GM10847 (cell line): ENCODE results near the gene IL17REL.

Experiments
- POLR2A ChIP-seq: IDR thresholded peaks from 2 replicates; pipeline ENCODE4 v1.6.1; 2011; ENCODE audit not compliant: insufficient read length; ENCODE audit errors: extremely low read depth

Gene IL17REL

GRCh38 chr22:49972163-49973017, 40.2 kb downstream of the IL17REL start:
- TF ChIP-seq POLR2A: no peak

- no peak for TF ChIP-seq POLR2A
Measured at GRCh38 chr22:49971232-49972162, 41.1 kb downstream of the IL17REL start.

DNA sequence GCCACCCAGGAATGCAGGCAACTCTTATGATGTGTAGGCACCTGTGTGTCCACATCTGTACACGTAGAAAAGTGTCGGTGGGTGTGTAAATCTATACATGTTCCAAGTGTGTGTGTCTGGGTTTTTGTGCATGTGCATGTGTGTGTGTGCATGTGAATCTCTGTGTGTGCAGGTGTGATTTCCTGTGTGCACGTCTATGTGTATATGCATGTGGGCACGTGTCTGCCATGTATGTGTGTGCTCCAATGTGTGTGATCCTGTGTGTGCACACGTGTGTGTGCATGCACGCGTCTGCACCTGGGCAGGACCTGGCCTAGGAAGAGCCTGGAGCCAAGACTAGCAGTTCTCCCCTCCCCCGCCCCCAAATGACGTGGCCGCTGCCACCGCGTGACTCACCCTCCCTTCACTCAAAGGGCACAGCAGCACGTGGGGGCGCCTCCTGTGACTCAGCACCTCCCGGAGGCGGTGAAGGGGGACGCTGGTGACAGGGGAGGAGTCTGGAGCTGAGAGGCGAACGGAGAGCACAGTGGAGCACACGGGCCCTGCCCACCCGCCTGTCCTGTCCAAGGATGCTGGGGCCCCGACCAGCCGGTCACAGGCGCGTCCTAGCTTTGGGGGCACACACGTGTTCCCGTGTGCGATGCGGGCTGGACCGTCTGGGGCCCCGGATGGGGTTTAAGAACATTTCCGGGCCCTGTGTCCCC, 41.9 kb downstream of the IL17REL start:
- peak; percentile 69 for TF ChIP-seq POLR2A

GRCh38 chr22:49969751-49970527, 42.6 kb downstream of the IL17REL start:
- no peak for TF ChIP-seq POLR2A

- TF ChIP-seq POLR2A: no peak
Measured at GRCh38 chr22:49968831-49969661, 43.5 kb downstream of the IL17REL start.

DNA sequence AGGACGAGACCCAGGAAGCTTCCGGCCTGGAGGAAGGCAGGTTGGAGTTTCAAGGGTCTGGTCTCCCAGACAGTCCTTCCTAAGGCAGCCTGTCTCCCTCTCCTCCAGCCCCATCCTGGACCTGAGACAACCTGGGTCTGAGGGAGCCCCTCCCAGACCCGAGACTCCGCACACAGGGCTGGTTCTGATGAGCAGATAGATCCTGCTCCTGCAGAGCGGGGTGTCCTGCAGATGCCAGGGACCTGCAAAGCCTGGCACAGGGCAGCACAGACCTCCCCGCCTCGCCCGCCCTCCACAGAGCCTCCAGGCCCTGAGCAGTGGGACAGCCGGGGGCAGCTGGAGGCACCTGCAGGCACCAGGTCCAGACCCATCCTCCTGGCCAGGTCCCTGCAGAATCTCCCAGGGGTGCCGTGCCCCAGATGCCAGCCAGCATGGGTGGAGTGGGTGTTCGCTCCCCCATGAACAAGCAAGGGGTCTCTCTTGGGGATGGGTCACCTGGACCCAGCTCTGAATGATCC, 44.2 kb downstream of the IL17REL start:
- TF ChIP-seq POLR2A: no peak

- no peak for TF ChIP-seq POLR2A
Measured at GRCh38 chr22:49967706-49968208, 44.8 kb downstream of the IL17REL start.

- no peak for TF ChIP-seq POLR2A
Measured at GRCh38 chr22:49966774-49967705, 45.5 kb downstream of the IL17REL start.

GRCh38 chr22:49966041-49966773, 46.4 kb downstream of the IL17REL start:
- no peak for TF ChIP-seq POLR2A

DNA sequence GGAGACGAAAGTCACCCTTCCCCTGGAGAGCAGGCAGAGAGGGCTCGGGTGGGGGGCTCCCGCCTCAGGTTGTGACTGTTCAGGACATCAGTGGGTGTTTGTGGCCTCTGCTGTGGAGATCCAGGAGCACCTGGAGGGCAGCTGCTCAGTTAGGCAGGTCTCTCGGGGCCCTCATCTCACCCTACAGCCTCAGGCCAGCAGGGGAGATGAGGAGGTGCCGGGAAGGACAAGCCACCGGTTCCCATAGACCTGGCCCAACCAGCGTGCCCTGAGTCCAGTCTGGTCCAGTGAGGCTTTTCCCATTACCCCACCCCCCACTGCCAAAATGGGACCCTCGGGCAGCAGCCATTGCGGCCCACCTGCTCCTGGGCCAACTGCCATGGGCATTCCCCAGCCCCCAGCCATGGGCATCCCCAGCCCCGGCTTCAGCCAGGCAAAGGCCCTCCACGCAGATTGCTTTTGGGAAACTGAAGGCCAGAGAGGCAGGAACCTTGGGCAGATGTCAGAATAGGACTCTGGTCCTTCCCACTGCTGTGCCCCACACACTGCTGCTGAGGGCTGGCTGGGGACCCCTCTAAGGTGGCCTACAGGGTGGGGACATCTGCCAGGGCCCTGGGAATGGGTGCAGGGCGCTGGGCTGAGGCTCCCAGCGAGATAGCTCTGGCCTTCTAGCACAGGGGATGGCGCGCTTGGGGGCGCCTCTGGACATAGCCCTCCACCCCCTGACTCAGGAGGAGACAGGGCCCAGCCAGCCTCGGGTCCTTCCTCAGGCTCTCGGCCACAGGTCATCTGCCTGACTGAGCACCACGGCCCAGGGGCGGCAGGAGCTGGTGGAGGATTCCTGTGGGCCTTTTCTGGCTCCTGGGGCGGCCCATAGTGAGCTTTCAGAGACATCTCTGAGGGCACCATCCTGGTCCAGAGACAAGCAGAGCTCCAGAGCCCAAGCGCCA, 47.2 kb downstream of the IL17REL start:
- peak; percentile 23 for TF ChIP-seq POLR2A
